ENCODE data around the gene GLT8D2. TPM values are rescaled to one million over a fixed set of nuclear protein-coding genes. Genes with fewer than 3 reads are reported as not detected.
"Not testable (repeated sequence)": the region's sequence is repeated elsewhere in the genome, so short reads cannot be mapped to it uniquely, and the experiment has no call there.

GLT8D2 gene
- total RNA-seq, 2 donors from 2014 or later: 0.16 to 0.25 TPM

GRCh38 chr12:104057771-104058197 lies 7.8 kb upstream of the GLT8D2 start:
- Mint-ChIP-seq H3K36me3 (no peaks in the 10 kb centered on the region), H3K27ac (no peak overlapping the region), H3K9me3 (no peaks in the 10 kb centered on the region)
- DNase-seq (ENCODE audit: low spot score in 2 of 2) (no peak), ATAC-seq (peak in 1 of 2 donors; percentile 30)

- DNase-seq (ENCODE audit: low spot score in 2 of 2): no peak
- Mint-ChIP-seq H3K9me3 (no peaks in the 10 kb centered on the region), H3K27ac (no peak overlapping the region), H3K36me3 (no peaks in the 10 kb centered on the region)
- no peak for ATAC-seq
These were observed 6.5 kb upstream of the GLT8D2 start for GRCh38 chr12:104056419-104056972.

GRCh38 chr12:104055686-104056388 lies 5.8 kb upstream of the GLT8D2 start:
- DNase-seq (ENCODE audit: low spot score in 2 of 2): no peak
- Mint-ChIP-seq H3K9me3 (no peaks in the 10 kb centered on the region), H3K36me3 (no peaks in the 10 kb centered on the region), H3K27ac (no peak overlapping the region)
- no peak for ATAC-seq

- Mint-ChIP-seq H3K36me3 (no peaks in the 10 kb centered on the region), H3K27ac (no peak overlapping the region), H3K9me3 (no peaks in the 10 kb centered on the region)
- ATAC-seq (no peak), DNase-seq (ENCODE audit: low spot score in 2 of 2) (no peak)
These were observed 4.8 kb upstream of the GLT8D2 start for GRCh38 chr12:104054681-104055346.

- no peaks in the 10 kb centered on the region for H3K9me3 Mint-ChIP-seq
- DNase-seq (ENCODE audit: low spot score in 2 of 2) (no peak), ATAC-seq (no peak)
- no peaks in the 10 kb centered on the region for H3K36me3 Mint-ChIP-seq
- no peak overlapping the region for H3K27ac Mint-ChIP-seq
These were observed 449 bp upstream of the GLT8D2 start for GRCh38 chr12:104050436-104050835.

- DNase-seq (ENCODE audit: low spot score in 2 of 2): no peak
- no peak for ATAC-seq
- no peaks in the 10 kb centered on the region for H3K36me3 Mint-ChIP-seq
- H3K27ac Mint-ChIP-seq: no peak overlapping the region
- H3K9me3 Mint-ChIP-seq: peaks cover 0 to 3% of the 10 kb centered on the region in 2 donors
These were observed 597 bp downstream of the GLT8D2 start for GRCh38 chr12:104049278-104049902.

GRCh38 chr12:104048811-104049210 lies 1.2 kb downstream of the GLT8D2 start:
- H3K27ac Mint-ChIP-seq: no peak overlapping the region
- no peak for ATAC-seq
- peaks cover 0 to 3% of the 10 kb centered on the region in 2 donors for H3K9me3 Mint-ChIP-seq

GRCh38 chr12:104048162-104048561 lies 1.8 kb downstream of the GLT8D2 start:
- DNase-seq (ENCODE audit: low spot score in 2 of 2) (no peak), ATAC-seq (no peak)
- Mint-ChIP-seq H3K36me3 (no peaks in the 10 kb centered on the region), H3K27ac (no peak overlapping the region), H3K9me3 (peaks cover 0 to 3% of the 10 kb centered on the region in 2 donors)

More at GRCh38 chr12:104048811-104049210, 1.2 kb downstream of the GLT8D2 start:
- H3K36me3 Mint-ChIP-seq: no peaks in the 10 kb centered on the region
- DNase-seq (ENCODE audit: low spot score in 2 of 2): no peak

GRCh38 chr12:104046306-104046705 lies 3.7 kb downstream of the GLT8D2 start:
- ATAC-seq (no peak), DNase-seq (ENCODE audit: low spot score in 2 of 2) (no peak)
- Mint-ChIP-seq H3K9me3 (peaks cover 0 to 3% of the 10 kb centered on the region in 2 donors), H3K27ac (no peak overlapping the region), H3K36me3 (no peaks in the 10 kb centered on the region)

GRCh38 chr12:104044158-104044557 lies 5.8 kb downstream of the GLT8D2 start:
- H3K27ac Mint-ChIP-seq: no peak overlapping the region
- no peak for DNase-seq (ENCODE audit: low spot score in 2 of 2)
- no peak for ATAC-seq
- no peaks in the 10 kb centered on the region for H3K36me3 Mint-ChIP-seq
- H3K9me3 Mint-ChIP-seq: peaks cover 0 to 3% of the 10 kb centered on the region in 2 donors

GRCh38 chr12:104042580-104042979 lies 7.4 kb downstream of the GLT8D2 start:
- no peaks in the 10 kb centered on the region for H3K36me3 Mint-ChIP-seq
- no peak overlapping the region for H3K27ac Mint-ChIP-seq
- peaks cover 0 to 3% of the 10 kb centered on the region in 2 donors for H3K9me3 Mint-ChIP-seq
- ATAC-seq: no peak
- DNase-seq (ENCODE audit: low spot score in 2 of 2): no peak

- DNase-seq (ENCODE audit: low spot score in 2 of 2); H3K36me3 Mint-ChIP-seq; H3K27ac Mint-ChIP-seq; H3K9me3 Mint-ChIP-seq; ATAC-seq: not testable (repeated sequence)
These were observed 10.2 kb downstream of the GLT8D2 start for GRCh38 chr12:104039769-104040168.

GRCh38 chr12:104036143-104036542 lies 13.8 kb downstream of the GLT8D2 start:
- DNase-seq (ENCODE audit: low spot score in 2 of 2); H3K27ac Mint-ChIP-seq; H3K9me3 Mint-ChIP-seq; ATAC-seq; H3K36me3 Mint-ChIP-seq: not testable (repeated sequence)

- ATAC-seq: peak in 1 of 2 donors; percentile 43
- H3K9me3 Mint-ChIP-seq; DNase-seq (ENCODE audit: low spot score in 2 of 2); H3K27ac Mint-ChIP-seq; H3K36me3 Mint-ChIP-seq: not testable (repeated sequence)
These were observed 19.4 kb downstream of the GLT8D2 start for GRCh38 chr12:104030596-104030995.

GRCh38 chr12:104026841-104027599 lies 23.0 kb downstream of the GLT8D2 start:
- no peaks in the 10 kb centered on the region for H3K9me3 Mint-ChIP-seq
- DNase-seq (ENCODE audit: low spot score in 2 of 2): no peak
- ATAC-seq: no peak
- H3K36me3 Mint-ChIP-seq: no peaks in the 10 kb centered on the region
- no peak overlapping the region for H3K27ac Mint-ChIP-seq

GRCh38 chr12:104025771-104026170 lies 24.2 kb downstream of the GLT8D2 start:
- Mint-ChIP-seq H3K27ac (no peak overlapping the region), H3K36me3 (no peaks in the 10 kb centered on the region), H3K9me3 (no peaks in the 10 kb centered on the region)
- DNase-seq (ENCODE audit: low spot score in 2 of 2): no peak
- no peak for ATAC-seq
